T-helper 2 cell treated with Interferon-gamma antibody and Interleukin-4, amounts not matched to agents 100 ng/mL and 5 ng/mL, for 36 hours (primary cell): Measurements from ENCODE around the gene CEP104. TPM values are rescaled to one million over a fixed set of nuclear protein-coding genes. Genes with fewer than 3 reads are reported as not detected.

ENCODE experiments used
- intact Hi-C: fragments of 100-400 bp; cut with micrococcal nuclease; formaldehyde crosslinking; loops from one replicate; pipeline ENCODE4 v1.15.1; 2023
- total RNA-seq: library from RNA; stranded (reverse); gene quantifications from 2 replicates; pipeline ENCODE4 v1.2.3, GENCODE V29; 2022

The CEP104 gene
- total RNA-seq, result 43.0 and 44.7 TPM in 2 replicates

GRCh38 chr1:3856923-3857790 is at the start of gene CEP104, which contains the start of gene DFFB:
Gene CEP104, minus strand, starts transcription at chr1:3857211. Its CDS starts 4,804 bp downstream, at chr1:3852407.
Gene DFFB, plus strand, starts transcription at chr1:3857476. Its CDS starts 128 bp downstream, at chr1:3857604.
- intact Hi-C loops, result loop anchor here (1.0 kb wide), 2 partner anchors 43 to 61 kb away; partner anchors contain the start of genes C1orf174 and LRRC47

- intact Hi-C loops, result no loop called here
Observed at GRCh38 chr1:3906672-3907020, 49.6 kb upstream of the CEP104 start.

GRCh38 chr1:3905953-3906671 is 49.1 kb upstream of the CEP104 start:
- intact Hi-C loops, result no loop called here

- intact Hi-C loops, result no loop called here
Observed at GRCh38 chr1:3905266-3905952, 48.4 kb upstream of the CEP104 start.

GRCh38 chr1:3904843-3905185 is 47.8 kb upstream of the CEP104 start:
- intact Hi-C loops, result loop anchor here (5.0 kb wide), 2 partner anchors 133 to 283 kb away; partner anchors contain the start of gene SMIM1

- intact Hi-C loops, result loop anchor here (5.0 kb wide), 2 partner anchors 132 to 282 kb away; partner anchors contain the start of gene SMIM1
Observed at GRCh38 chr1:3904006-3904842, 47.2 kb upstream of the CEP104 start.

GRCh38 chr1:3903141-3904005 is 46.4 kb upstream of the CEP104 start:
- intact Hi-C loops, result loop anchor here (5.0 kb wide), 2 partner anchors 131 to 281 kb away; partner anchors contain the start of gene SMIM1

GRCh38 chr1:3902571-3903091 is 45.6 kb upstream of the CEP104 start:
- intact Hi-C loops, result loop anchor here (5.0 kb wide), 2 partner anchors 130 to 280 kb away; partner anchors contain the start of gene SMIM1

GRCh38 chr1:3902111-3902511 is 45.1 kb upstream of the CEP104 start:
- intact Hi-C loops, result loop anchor here (5.0 kb wide), 2 partner anchors 130 to 280 kb away; partner anchors contain the start of gene SMIM1

GRCh38 chr1:3900969-3901529 is 44.0 kb upstream of the CEP104 start:
- intact Hi-C loops, result loop anchor here (1.0 to 5.0 kb wide), 4 partner anchors 44 to 279 kb away; partner anchors contain the start of genes CEP104, DFFB, LRRC47 and SMIM1

- intact Hi-C loops, result loop anchor here (1.0 to 5.0 kb wide), 4 partner anchors 43 to 278 kb away; partner anchors contain the start of genes CEP104, DFFB, LRRC47 and SMIM1
Observed at GRCh38 chr1:3900150-3900968, 43.3 kb upstream of the CEP104 start, which contains the start of gene C1orf174. Gene C1orf174, minus strand, starts transcription at chr1:3900272. Its CDS starts 86 bp downstream, at chr1:3900186.

- intact Hi-C loops, result loop anchor here (1.0 to 5.0 kb wide), 4 partner anchors 42 to 277 kb away; partner anchors contain the start of genes CEP104, DFFB, LRRC47 and SMIM1
Observed at GRCh38 chr1:3899754-3900149, 42.7 kb upstream of the CEP104 start.

- intact Hi-C loops, result no loop called here
Observed at GRCh38 chr1:3898994-3899753, 42.2 kb upstream of the CEP104 start.

GRCh38 chr1:3898475-3898735 is 41.4 kb upstream of the CEP104 start:
- intact Hi-C loops, result no loop called here

- intact Hi-C loops, result no loop called here
Observed at GRCh38 chr1:3896396-3897000, 39.5 kb upstream of the CEP104 start.

- intact Hi-C loops, result no loop called here
Observed at GRCh38 chr1:3895951-3896325, 38.9 kb upstream of the CEP104 start.
